IMR-90 (cell line): Measurements from ENCODE around the gene PAX5. TPM values are rescaled to one million over a fixed set of nuclear protein-coding genes. Genes with fewer than 3 reads are reported as not detected.

Source experiments
- ATAC-seq: fragments of 200-7000 bp; cut with Tn5 transposase; 2 replicates; pipeline ENCODE4 v1.9.1; 2020; ENCODE audit warnings: low read depth, mild to moderate bottlenecking, moderate library complexity
- BruUV-seq: library from RNA; stranded (reverse); fragments of 400-500 nt; replicated peaks from 2 replicates; lab custom pipeline; 2021; lab: Mats Ljungman, UMichigan
- CTCF ChIA-PET: fragments of 300-600 bp; formaldehyde crosslinking; extraction: SDS; loops from one replicate; lab custom pipeline; 2021; ENCODE audit warnings: antibody characterized with exemption; lab: Yijun Ruan, JAX
- POLR2A ChIA-PET: fragments of 300-600 bp; sonication (Branson Sonifier 250); formaldehyde crosslinking; loops from one replicate; lab custom pipeline; 2022; ENCODE audit warnings: antibody characterized with exemption; ENCODE audit not compliant: unreplicated experiment; lab: Charles Lee
- DNase-seq: peaks from one replicate; pipeline ENCODE4 v3.0.0; 2013
- H2AFZ ChIP-seq: replicated peaks from 2 replicates; pipeline ENCODE3; 2013; ENCODE audit warnings: low read length, mild to moderate bottlenecking; ENCODE audit not compliant: poor library complexity
- H2AK5ac ChIP-seq: 2 replicates; pipeline ENCODE4 v1.6.1; 2013; ENCODE audit warnings: low read depth, low read length, inconsistent platforms
- H2AK9ac ChIP-seq: replicated peaks from 2 replicates; pipeline ENCODE3; 2013; ENCODE audit warnings: mild to moderate bottlenecking, low read depth, low read length, moderate library complexity; ENCODE audit not compliant: poor library complexity
- H2BK120ac ChIP-seq: 2 replicates; pipeline ENCODE4 v1.6.1; 2013; ENCODE audit warnings: low read depth, low read length, inconsistent platforms
- H2BK15ac ChIP-seq: 3 replicates; pipeline ENCODE4 v1.6.1; 2013; ENCODE audit warnings: low read depth, low read length, inconsistent platforms
- H2BK20ac ChIP-seq: 2 replicates; pipeline ENCODE4 v1.6.1; 2013; ENCODE audit warnings: low read depth, mild to moderate bottlenecking, inconsistent platforms, low read length, moderate library complexity
- H2BK5ac ChIP-seq: 2 replicates; pipeline ENCODE4 v1.6.1; 2013; ENCODE audit warnings: mild to moderate bottlenecking, low read depth, low read length, inconsistent platforms; ENCODE audit not compliant: poor library complexity, severe bottlenecking
- H3K14ac ChIP-seq: replicated peaks from 2 replicates; pipeline ENCODE4 v1.6.1; 2013; ENCODE audit warnings: low read depth, low read length, inconsistent platforms
- H3K18ac ChIP-seq: 2 replicates; pipeline ENCODE4 v1.6.1; 2013; ENCODE audit warnings: low read depth, low read length, control low read depth
- H3K23ac ChIP-seq: 2 replicates; pipeline ENCODE4 v1.6.1; 2013; ENCODE audit warnings: low read depth, low read length, inconsistent platforms
- H3K27ac ChIP-seq: 2 replicates; pipeline ENCODE4 v1.5.1; 2013; ENCODE audit warnings: mild to moderate bottlenecking, control low read depth, low read length; ENCODE audit not compliant: insufficient read depth
- H3K27me3 ChIP-seq: 2 replicates; pipeline ENCODE4 v1.6.1; 2013; ENCODE audit warnings: low read length; ENCODE audit not compliant: control insufficient read depth, insufficient read depth
- H3K36me3 ChIP-seq: 2 replicates; pipeline ENCODE4 v1.6.1; 2013; ENCODE audit warnings: low read length, mixed read lengths; ENCODE audit not compliant: control insufficient read depth, insufficient read depth
- H3K4ac ChIP-seq: 2 replicates; pipeline ENCODE4 v1.6.1; 2013; ENCODE audit warnings: low read depth, low read length, inconsistent platforms
- H3K4me1 ChIP-seq: 2 replicates; pipeline ENCODE4 v1.6.1; 2013; ENCODE audit warnings: low read length, mixed read lengths; ENCODE audit not compliant: control insufficient read depth, insufficient read depth
- H3K4me2 ChIP-seq: 2 replicates; pipeline ENCODE4 v1.6.1; 2013; ENCODE audit warnings: low read depth, mild to moderate bottlenecking, control low read depth, low read length, moderate library complexity
- H3K4me3 ChIP-seq: 2 replicates; pipeline ENCODE4 v1.5.1; 2013; ENCODE audit warnings: low read depth, mild to moderate bottlenecking, control low read depth, low read length, moderate library complexity; ENCODE audit not compliant: insufficient read depth
- H3K56ac ChIP-seq: 2 replicates; pipeline ENCODE4 v1.6.1; 2013; ENCODE audit warnings: low read length, inconsistent platforms; ENCODE audit not compliant: insufficient read depth; ENCODE audit errors: extremely low read depth
- H3K79me1 ChIP-seq, 2 experiments: 2 replicates each; pipeline ENCODE4 v1.6.1; 2013; ENCODE audit warnings: low read length in 2 of 2, inconsistent platforms in 1 of 2, low read depth in 1 of 2
- H3K9ac ChIP-seq: 2 replicates; pipeline ENCODE4 v1.6.1; 2013; ENCODE audit warnings: low read depth, low read length, control low read depth
- H3K9me1 ChIP-seq: 2 replicates; pipeline ENCODE4 v1.6.1; 2013; ENCODE audit warnings: low read length, inconsistent platforms; ENCODE audit not compliant: insufficient read depth
- H3K9me3 ChIP-seq: 2 replicates; pipeline ENCODE4 v1.6.1; 2013; ENCODE audit warnings: low read length; ENCODE audit not compliant: control insufficient read depth, insufficient read depth
- H4K20me1 ChIP-seq: 2 replicates; pipeline ENCODE4 v1.6.1; 2013; ENCODE audit warnings: low read length, inconsistent platforms; ENCODE audit not compliant: insufficient read depth
- H4K5ac ChIP-seq: 2 replicates; pipeline ENCODE4 v1.6.1; 2013; ENCODE audit warnings: mild to moderate bottlenecking, low read depth, low read length, control low read depth
- H4K8ac ChIP-seq, 2 experiments: 2 replicates each; pipeline ENCODE4 v1.6.1; 2013; ENCODE audit warnings: low read depth in 2 of 2, low read length in 2 of 2, control low read depth in 1 of 2, inconsistent platforms in 1 of 2
- H4K91ac ChIP-seq: 2 replicates; pipeline ENCODE4 v1.6.1; 2013; ENCODE audit warnings: low read depth, low read length, inconsistent platforms; ENCODE audit not compliant: insufficient read depth
- BHLHE40 ChIP-seq: fragments of 150-350 bp; IDR thresholded peaks from 2 replicates; pipeline ENCODE4 v1.6.1; 2016; ENCODE audit warnings: mild to moderate bottlenecking, low read depth, low read length
- CEBPB ChIP-seq: IDR thresholded peaks from 2 replicates; pipeline ENCODE4 v1.6.1; 2012; ENCODE audit warnings: low read depth, low read length, improper control_type of control experiment
- CHD1 ChIP-seq: IDR thresholded peaks from 2 replicates; pipeline ENCODE4 v1.6.1; 2012; ENCODE audit warnings: low read depth, low read length, improper control_type of control experiment
- CTCF ChIP-seq: conservative IDR thresholded peaks from 2 replicates; pipeline ENCODE4 v1.5.1; 2012; ENCODE audit warnings: mild to moderate bottlenecking, low read depth, low read length, improper control_type of control experiment
- ELK1 ChIP-seq: fragments of 150-350 bp; IDR thresholded peaks from 2 replicates; pipeline ENCODE4 v1.6.1; 2016; ENCODE audit warnings: low read depth, mild to moderate bottlenecking, low read length, moderate library complexity, borderline replicate concordance
- FOS ChIP-seq: fragments of 150-350 bp; IDR thresholded peaks from 2 replicates; pipeline ENCODE4 v1.6.1; 2016; ENCODE audit warnings: low read depth, low read length
- MAFK ChIP-seq: IDR thresholded peaks from 2 replicates; pipeline ENCODE4 v1.6.1; 2012; ENCODE audit warnings: low read depth, low read length, improper control_type of control experiment
- MAZ ChIP-seq: IDR thresholded peaks from 2 replicates; pipeline ENCODE4 v1.6.1; 2012; ENCODE audit warnings: low read depth, mild to moderate bottlenecking, low read length, improper control_type of control experiment, moderate library complexity, borderline replicate concordance
- MXI1 ChIP-seq: IDR thresholded peaks from 2 replicates; pipeline ENCODE4 v1.6.1; 2012; ENCODE audit warnings: low read depth, mild to moderate bottlenecking, low read length, moderate library complexity, borderline replicate concordance
- NFE2L2 ChIP-seq: fragments of 150-350 bp; IDR thresholded peaks from 2 replicates; pipeline ENCODE4 v1.6.1; 2016; ENCODE audit warnings: low read depth, mild to moderate bottlenecking, low read length
- POLR2A ChIP-seq: IDR thresholded peaks from 2 replicates; pipeline ENCODE4 v1.6.1; 2012; ENCODE audit warnings: mild to moderate bottlenecking, low read depth, low read length
- RAD21 ChIP-seq: IDR thresholded peaks from 2 replicates; pipeline ENCODE4 v1.6.1; 2012; ENCODE audit warnings: low read length, improper control_type of control experiment
- RCOR1 ChIP-seq: IDR thresholded peaks from 2 replicates; pipeline ENCODE4 v1.6.1; 2012; ENCODE audit warnings: mild to moderate bottlenecking, low read length, improper control_type of control experiment; ENCODE audit not compliant: insufficient replicate concordance
- RFX5 ChIP-seq: IDR thresholded peaks from 2 replicates; pipeline ENCODE4 v1.8.0; 2012; ENCODE audit warnings: low read depth, mild to moderate bottlenecking, low read length, moderate library complexity
- SMC3 ChIP-seq: fragments of 150-350 bp; IDR thresholded peaks from 2 replicates; pipeline ENCODE4 v1.6.1; 2016; ENCODE audit warnings: low read depth, mild to moderate bottlenecking, antibody characterized with exemption, low read length, moderate library complexity
- USF2 ChIP-seq: fragments of 150-350 bp; IDR thresholded peaks from 2 replicates; pipeline ENCODE4 v1.6.1; 2017; ENCODE audit warnings: mild to moderate bottlenecking, antibody characterized with exemption, low read length, low read depth
- WGBS, 2 experiments: methylation state at CpG; one replicate each; pipeline versions ENCODE4 v1.1.5 to v1.1.7; 2013; ENCODE audit warnings: missing lambda C conversion rate in 2 of 2; ENCODE audit not compliant: insufficient read length in 1 of 2; ENCODE audit errors: extremely low coverage in 2 of 2; 5-methylcytosine and 5-hydroxymethylcytosine counted together
- dilution Hi-C: fragments of 300-500 bp; cut with HindIII; formaldehyde crosslinking; loops from one replicate; pipeline ENCODE4 v1.14.3; 2018; ENCODE audit warnings: low sequenced_read_pairs; ENCODE audit not compliant: unreplicated experiment
- in situ Hi-C: fragments of 300-500 bp; cut with MboI; formaldehyde crosslinking; loops from 3 replicates; pipeline ENCODE4 v1.14.3; 2019; ENCODE audit warnings: low sequenced_read_pairs, inconsistent platforms, mixed read lengths
- intact Hi-C: fragments of 100-400 bp; cut with micrococcal nuclease; formaldehyde crosslinking; loops from 2 replicates; pipeline ENCODE4 v1.10.0; 2022
- polyA plus RNA-seq, 3 experiments: library from polyadenylated mRNA; depleted of rRNA; stranded (reverse); fragments of >200 nt; gene quantifications; 2 replicates each; pipeline ENCODE4 v1.2.3, GENCODE V29; 2012; ENCODE audit warnings: low replicate concordance in 1 of 3
- total RNA-seq: library from RNA; depleted of rRNA; stranded (reverse); fragments of >200 nt; gene quantifications from 2 replicates; pipeline ENCODE4 v1.2.3, GENCODE V29; 2012

PAX5 gene
- total and polyA plus RNA-seq, 2 of the 4 experiments (the other 2 are of a cell fraction): not detected

GRCh38 chr9:37028420-37029031, 5.5 kb downstream of the PAX5 start:
- Histone ChIP-seq H3K56ac (no peak overlapping the region), H3K4me1 (peaks cover 3% of the 10 kb centered on the region; the same call in 1 of the 2 replicates), H2BK5ac (no peak overlapping the region), H3K4me3 (no peak overlapping the region), H3K18ac (no peak overlapping the region), H4K8ac (no peak overlapping the region), H3K4me2 (no peak overlapping the region), H3K23ac (no peak overlapping the region), H2AK9ac (peak overlapping the region; percentile 70), H2AFZ (no peak overlapping the region), H2AK5ac (no peak overlapping the region), H4K5ac (no peak overlapping the region), H3K27me3 (peaks cover 97% of the 10 kb centered on the region), H3K27ac (no peak overlapping the region), H4K20me1 (0 out of 2 replicates have a peak, but pooled peaks cover 8% of the 10 kb centered on the region), H3K4ac (no peak overlapping the region), H3K36me3 (no peaks in the 10 kb centered on the region), H2BK15ac (no peak overlapping the region), H2BK20ac (no peak overlapping the region), H3K14ac (no peak overlapping the region), H3K9me1 (no peaks in the 10 kb centered on the region), H2BK120ac (no peak overlapping the region), H3K9me3 (peaks cover 10% of the 10 kb centered on the region), H3K9ac (no peak overlapping the region), H4K91ac (no peak overlapping the region), H3K79me1 (no peaks in the 10 kb centered on the region)
- no TSS peak for BruUV-seq
- ATAC-seq (no peak), DNase-seq (no peak)
- 10% methylated on average over 12 of the region's 22 CpGs; no CpG with 5 or more reads in 1 of the 2 experiments for WGBS, 2 experiments
- intact Hi-C loops: no loop called here
- CTCF ChIA-PET: no interaction called here
- dilution Hi-C loops: no loop called here
- in situ Hi-C loops: no loop called here
- TF ChIP-seq MXI1: no peak
- no peak for TF ChIP-seq USF2
- TF ChIP-seq BHLHE40: no peak
- no peak for TF ChIP-seq RFX5
- TF ChIP-seq MAZ: no peak
- no peak for TF ChIP-seq MAFK
- no peak for TF ChIP-seq RAD21
- no peak for TF ChIP-seq CEBPB
- TF ChIP-seq FOS: no peak
- TF ChIP-seq CHD1: no peak
- no peak for TF ChIP-seq POLR2A
- no peak for TF ChIP-seq ELK1
- TF ChIP-seq RCOR1: no peak
- no peak for TF ChIP-seq NFE2L2
- TF ChIP-seq SMC3: no peak
- TF ChIP-seq CTCF: no peak
- POLR2A ChIA-PET: no interaction called here
